ENCODE results near the gene NUBP2. TPM values are rescaled to one million over a fixed set of nuclear protein-coding genes. Genes with fewer than 3 reads are reported as not detected.

NUBP2 gene
- total RNA-seq, 2 donors from 2014 or later: 64.6 to 68.5 TPM

- Histone ChIP-seq H3K36me3 (peaks cover 25% of the 10 kb centered on the region), H3K27me3 (replicated peaks; ENCODE audit: insufficient read depth) (no peaks in the 10 kb centered on the region), H3K4me3 (no peak overlapping the region), H3K9me3 (no peaks in the 10 kb centered on the region), H3K4me1 (ENCODE audit: control insufficient read depth in 1 of 2, low read depth in 2 of 2) (peaks cover 6 to 22% of the 10 kb centered on the region in 2 donors), H3K27ac (no peak overlapping the region)
- DNase-seq (ENCODE audit: low spot score): no peak
- TF ChIP-seq CTCF (IDR thresholded peaks at IDR 0.05): no peak
- ATAC-seq (ENCODE audit: insufficient number of reproducible peaks, low FRiP score, low read depth): no peak
Observed at GRCh38 chr16:1787322-1788094, 4.7 kb downstream of the NUBP2 start.

GRCh38 chr16:1788095-1788707, 5.4 kb downstream of the NUBP2 start:
- Histone ChIP-seq H3K27ac (no peak overlapping the region), H3K36me3 (peaks cover 25% of the 10 kb centered on the region), H3K4me3 (no peak overlapping the region), H3K4me1 (ENCODE audit: control insufficient read depth in 1 of 2, low read depth in 2 of 2) (peaks cover 6 to 22% of the 10 kb centered on the region in 2 donors), H3K9me3 (no peaks in the 10 kb centered on the region), H3K27me3 (replicated peaks; ENCODE audit: insufficient read depth) (no peaks in the 10 kb centered on the region)
- no peak for DNase-seq (ENCODE audit: low spot score)
- no peak for TF ChIP-seq CTCF (IDR thresholded peaks at IDR 0.05)
- no peak for ATAC-seq (ENCODE audit: insufficient number of reproducible peaks, low FRiP score, low read depth)

GRCh38 chr16:1788708-1789100, 5.9 kb downstream of the NUBP2 start:
- H3K4me1 ChIP-seq (ENCODE audit: control insufficient read depth in 1 of 2, low read depth in 2 of 2): peaks cover 6 to 17% of the 10 kb centered on the region in 2 donors
- ATAC-seq (ENCODE audit: insufficient number of reproducible peaks, low FRiP score, low read depth) (no peak), DNase-seq (ENCODE audit: low spot score) (no peak)
- TF ChIP-seq CTCF (IDR thresholded peaks at IDR 0.05): no peak
- H3K9me3 ChIP-seq: no peaks in the 10 kb centered on the region
- no peak overlapping the region for H3K4me3 ChIP-seq
- no peaks in the 10 kb centered on the region for H3K27me3 ChIP-seq (replicated peaks; ENCODE audit: insufficient read depth)
- H3K27ac ChIP-seq: no peak overlapping the region
- peaks cover 25% of the 10 kb centered on the region for H3K36me3 ChIP-seq

GRCh38 chr16:1789643-1790045, 6.9 kb downstream of the NUBP2 start:
- DNase-seq (ENCODE audit: low spot score): no peak
- H3K36me3 ChIP-seq: peaks cover 25% of the 10 kb centered on the region
- H3K4me1 ChIP-seq (ENCODE audit: control insufficient read depth in 1 of 2, low read depth in 2 of 2): peaks cover 0 to 8% of the 10 kb centered on the region in 2 donors

More at GRCh38 chr16:1789643-1790045, 6.9 kb downstream of the NUBP2 start:
- no peak overlapping the region for H3K27ac ChIP-seq
- no peak overlapping the region for H3K4me3 ChIP-seq
- TF ChIP-seq CTCF (IDR thresholded peaks at IDR 0.05): no peak
- no peak for ATAC-seq (ENCODE audit: insufficient number of reproducible peaks, low FRiP score, low read depth)
- H3K27me3 ChIP-seq (replicated peaks; ENCODE audit: insufficient read depth): no peaks in the 10 kb centered on the region
- no peaks in the 10 kb centered on the region for H3K9me3 ChIP-seq

Data from thoracic aorta (tissue), 2 donors.